Coronary artery (tissue), 2 donors: Measurements from ENCODE around the gene CCL22.

Source experiments
- DNase-seq: peaks from one replicate; pipeline ENCODE4 v3.0.0-alpha.2; 2017; ENCODE audit warnings: low spot score
- H3K27ac ChIP-seq, 2 donors: fragments of 200-600 bp; sonication (generic); one replicate each; pipeline ENCODE4 v1.5.1; 2016 to 2019
- H3K4me3 ChIP-seq: fragments of 200-600 bp; sonication (generic); 2 replicates; pipeline ENCODE4 v1.5.1; 2016; ENCODE audit warnings: mild to moderate bottlenecking, moderate library complexity
- TF ChIP-seq, protein P1 (sequence below): fragments of 200-600 bp; sonication (generic); IDR thresholded peaks from one replicate; pipeline ENCODE4 v1.5.1; 2019; ENCODE audit warnings: antibody characterized with exemption

Gene CCL22

GRCh38 chr16:57347858-57348257 lies 10.7 kb upstream of the CCL22 start:
- no peak for DNase-seq
- Histone ChIP-seq H3K27ac (no peak overlapping the region), H3K4me3 (no peak overlapping the region)
- TF ChIP-seq, protein P1, sequence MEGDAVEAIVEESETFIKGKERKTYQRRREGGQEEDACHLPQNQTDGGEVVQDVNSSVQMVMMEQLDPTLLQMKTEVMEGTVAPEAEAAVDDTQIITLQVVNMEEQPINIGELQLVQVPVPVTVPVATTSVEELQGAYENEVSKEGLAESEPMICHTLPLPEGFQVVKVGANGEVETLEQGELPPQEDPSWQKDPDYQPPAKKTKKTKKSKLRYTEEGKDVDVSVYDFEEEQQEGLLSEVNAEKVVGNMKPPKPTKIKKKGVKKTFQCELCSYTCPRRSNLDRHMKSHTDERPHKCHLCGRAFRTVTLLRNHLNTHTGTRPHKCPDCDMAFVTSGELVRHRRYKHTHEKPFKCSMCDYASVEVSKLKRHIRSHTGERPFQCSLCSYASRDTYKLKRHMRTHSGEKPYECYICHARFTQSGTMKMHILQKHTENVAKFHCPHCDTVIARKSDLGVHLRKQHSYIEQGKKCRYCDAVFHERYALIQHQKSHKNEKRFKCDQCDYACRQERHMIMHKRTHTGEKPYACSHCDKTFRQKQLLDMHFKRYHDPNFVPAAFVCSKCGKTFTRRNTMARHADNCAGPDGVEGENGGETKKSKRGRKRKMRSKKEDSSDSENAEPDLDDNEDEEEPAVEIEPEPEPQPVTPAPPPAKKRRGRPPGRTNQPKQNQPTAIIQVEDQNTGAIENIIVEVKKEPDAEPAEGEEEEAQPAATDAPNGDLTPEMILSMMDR, result no peak

DNA sequence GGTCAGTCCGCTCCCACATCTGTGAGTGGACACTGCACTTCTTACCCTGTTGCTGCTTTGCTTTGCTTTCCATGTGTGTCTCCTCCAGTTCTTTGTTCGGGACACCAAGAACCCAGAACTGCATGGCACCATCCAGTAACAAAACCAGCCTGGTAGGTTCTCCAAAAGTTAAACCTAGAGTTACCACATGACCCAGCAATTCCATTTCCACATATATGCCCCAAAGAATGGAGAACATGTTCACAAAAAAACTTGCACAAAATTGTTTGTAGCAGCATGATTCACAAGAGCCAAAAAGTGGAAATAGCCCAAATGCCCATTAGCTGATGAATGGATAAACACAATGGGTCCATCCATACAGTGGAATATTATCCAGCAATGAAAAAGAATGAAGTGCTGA lies 10.3 kb upstream of the CCL22 start:
- no peak overlapping the region for H3K4me3 ChIP-seq
- TF ChIP-seq, protein P1, result no peak
- DNase-seq, result no peak
- H3K27ac ChIP-seq, result no peak overlapping the region

GRCh38 chr16:57349212-57350031 lies 9.2 kb upstream of the CCL22 start:
- DNase-seq, result no peak
- Histone ChIP-seq H3K4me3 (no peak overlapping the region), H3K27ac (no peak overlapping the region)
- TF ChIP-seq, protein P1, result no peak

DNA sequence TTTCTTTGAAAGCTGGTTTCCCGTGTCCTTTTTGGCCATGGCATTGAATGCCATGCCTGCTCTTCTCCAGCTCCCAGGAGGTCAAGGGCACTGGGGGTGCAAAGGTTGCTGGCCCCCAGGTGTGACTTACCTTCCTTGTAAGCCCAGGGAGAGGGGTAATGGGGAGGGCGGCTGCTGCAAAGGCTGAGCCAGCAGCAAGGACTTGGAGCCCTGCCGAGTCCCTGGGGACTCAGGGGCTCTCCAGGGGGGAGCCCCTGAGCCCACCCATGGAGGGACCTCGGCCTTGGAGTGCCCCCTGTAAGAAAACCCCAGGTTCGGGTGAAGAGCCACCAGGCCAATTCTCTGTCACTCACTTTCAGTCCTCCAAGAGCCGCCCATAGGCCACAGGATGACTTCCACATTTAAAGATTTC lies 5.9 kb upstream of the CCL22 start:
- H3K4me3 ChIP-seq, result no peak overlapping the region
- TF ChIP-seq, protein P1, result no peak
- H3K27ac ChIP-seq, result no peak overlapping the region
- DNase-seq, result no peak

- Histone ChIP-seq H3K4me3 (no peak overlapping the region), H3K27ac (no peak overlapping the region)
- TF ChIP-seq, protein P1, result no peak
- no peak for DNase-seq
Measured at GRCh38 chr16:57354311-57354710, 4.3 kb upstream of the CCL22 start.

DNA sequence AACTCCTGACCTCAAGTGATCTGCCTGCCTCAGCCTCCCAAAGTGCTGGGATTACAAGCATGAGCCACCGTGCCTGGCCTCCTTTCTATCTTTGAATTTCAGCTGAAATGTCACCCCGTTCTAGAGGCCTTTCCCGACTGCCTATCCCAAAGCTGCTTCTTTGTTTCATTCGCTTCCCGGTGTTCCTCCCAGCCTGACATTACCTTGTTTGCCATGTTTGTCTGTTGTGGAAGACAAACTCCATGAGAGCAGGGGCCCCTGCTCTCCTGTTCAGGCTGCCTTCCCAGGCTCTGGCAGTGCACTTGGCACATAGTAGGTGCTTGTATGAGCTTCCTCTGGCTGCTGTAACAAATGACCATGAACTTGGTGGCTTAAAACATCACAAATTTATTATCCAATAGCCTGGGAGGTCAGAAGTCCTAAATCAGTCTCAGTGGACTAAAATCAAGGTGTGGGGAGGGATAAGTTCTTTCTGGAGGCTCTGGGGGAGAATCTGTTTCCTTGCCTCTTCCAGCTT lies 2.6 kb upstream of the CCL22 start:
- no peak overlapping the region for H3K4me3 ChIP-seq
- TF ChIP-seq, protein P1, result no peak
- peak; percentile 40 for DNase-seq
- H3K27ac ChIP-seq, result no peak overlapping the region

DNA sequence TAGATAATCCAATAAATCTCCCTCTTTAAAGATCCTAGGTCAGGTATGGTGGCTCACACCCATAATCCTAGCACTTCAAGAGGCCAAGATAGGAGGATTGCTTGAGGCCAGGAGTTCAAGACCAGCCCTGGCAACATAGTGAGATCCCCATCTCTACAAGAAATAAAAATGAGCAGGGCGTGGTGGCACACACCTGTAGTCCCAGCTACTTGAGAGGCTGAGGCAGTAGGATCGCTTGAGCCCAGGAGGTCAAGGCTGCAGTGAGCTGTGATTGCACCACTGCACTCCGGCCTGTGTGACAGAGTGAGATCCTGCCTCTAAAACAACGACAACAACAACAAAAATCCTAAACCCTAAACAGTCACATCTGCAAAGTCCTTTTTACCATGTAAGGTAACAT lies 2.0 kb upstream of the CCL22 start:
- TF ChIP-seq, protein P1, result no peak
- Histone ChIP-seq H3K27ac (no peak overlapping the region), H3K4me3 (no peak overlapping the region)
- no peak for DNase-seq
